ENCODE results near the gene DEK.

- no peak for TF ChIP-seq POLR2A (IDR thresholded peaks at IDR 0.05; ENCODE audit: low read length)
- TF ChIP-seq GATA1 (IDR thresholded peaks at IDR 0.05; ENCODE audit: low read depth, low read length): no peak
These were observed 20.9 kb downstream of the DEK start for GRCh38 chr6:18243302-18243893.

Data from erythroblast (primary cell).